Hematopoietic multipotent progenitor cell treated with erythropoietin and hydrocortisone succinate and interleukin-3 and kit ligand, for 4 days (in vitro differentiated cells): Measurements from ENCODE around the gene PIK3R5.
A peak's percentile ranks its signal among the peaks of the same experiment; 100 is the strongest.
"Not testable (repeated sequence)": the region's sequence is repeated elsewhere in the genome, so short reads cannot be mapped to it uniquely, and the experiment has no call there.

Experiments
- DNase-seq: peaks from one replicate; pipeline ENCODE4 v3.0.0-alpha.2; 2015

PIK3R5 gene

DNA sequence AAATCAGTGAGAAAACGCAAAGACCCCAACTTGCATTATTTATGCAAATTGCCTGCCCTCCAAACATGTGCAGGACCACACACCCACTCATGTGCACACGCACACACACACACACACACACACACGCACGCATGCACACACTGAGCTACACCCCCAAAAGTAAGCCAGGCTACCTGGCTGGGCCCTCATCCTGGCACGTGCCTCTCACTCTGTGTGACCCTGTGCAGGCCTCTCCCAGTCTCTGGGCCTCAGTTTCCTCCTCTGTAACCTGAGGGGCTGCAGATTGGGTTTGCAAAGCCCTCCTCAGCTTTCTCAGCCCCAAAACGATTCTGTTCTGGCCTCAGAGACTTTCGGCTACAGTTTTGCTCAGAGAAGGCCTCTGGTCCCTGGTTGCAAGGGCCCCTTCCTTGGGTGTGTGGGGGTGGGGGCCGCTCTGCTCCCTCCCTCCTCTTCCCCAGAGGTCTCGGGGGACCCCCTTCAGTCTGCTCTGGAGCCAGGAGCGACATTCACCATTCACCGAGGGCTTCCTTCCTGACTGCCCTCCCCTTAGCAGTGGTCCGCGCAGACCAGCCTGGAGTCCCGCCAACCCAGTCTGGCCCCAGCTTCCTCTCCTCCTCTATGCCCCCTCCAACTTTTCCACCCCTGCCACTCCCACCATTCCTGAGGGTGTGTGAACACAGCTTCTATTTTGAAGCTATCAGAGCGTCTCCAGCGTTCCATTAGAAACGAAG lies 92.6 kb downstream of the PIK3R5 start:
- no peak for DNase-seq

DNA sequence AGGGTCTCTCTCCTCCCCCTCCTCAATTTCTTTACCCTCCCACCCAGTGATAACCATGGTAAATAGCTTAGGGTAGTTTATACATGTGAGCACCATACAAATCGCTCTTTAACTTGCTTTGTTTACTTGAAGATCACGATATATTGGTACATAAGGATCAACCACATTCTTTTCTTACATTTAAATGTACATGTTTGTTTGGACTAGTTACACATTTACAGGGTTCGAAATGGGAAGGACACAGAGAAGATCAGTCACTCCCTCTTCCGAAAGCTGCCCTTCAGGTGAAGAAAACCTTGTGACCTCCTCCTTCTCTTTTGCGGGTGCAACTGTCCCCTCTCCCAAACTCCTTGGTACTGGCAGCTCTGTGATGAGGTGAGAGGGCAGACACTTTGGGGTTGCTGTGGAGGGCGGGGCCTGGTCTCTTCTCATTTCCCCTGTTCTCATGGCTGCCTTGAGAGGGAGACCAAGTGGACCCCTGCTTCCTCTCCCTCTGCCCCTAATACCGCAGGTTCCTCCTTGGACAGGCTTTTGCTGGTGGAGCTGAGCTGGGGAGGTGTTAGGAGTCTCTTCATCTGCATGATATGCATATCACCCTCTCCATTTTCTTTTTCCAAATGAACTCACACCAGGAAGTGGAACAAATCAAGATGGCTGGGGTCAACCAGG lies 93.3 kb downstream of the PIK3R5 start:
- DNase-seq = peak; percentile 72

DNA sequence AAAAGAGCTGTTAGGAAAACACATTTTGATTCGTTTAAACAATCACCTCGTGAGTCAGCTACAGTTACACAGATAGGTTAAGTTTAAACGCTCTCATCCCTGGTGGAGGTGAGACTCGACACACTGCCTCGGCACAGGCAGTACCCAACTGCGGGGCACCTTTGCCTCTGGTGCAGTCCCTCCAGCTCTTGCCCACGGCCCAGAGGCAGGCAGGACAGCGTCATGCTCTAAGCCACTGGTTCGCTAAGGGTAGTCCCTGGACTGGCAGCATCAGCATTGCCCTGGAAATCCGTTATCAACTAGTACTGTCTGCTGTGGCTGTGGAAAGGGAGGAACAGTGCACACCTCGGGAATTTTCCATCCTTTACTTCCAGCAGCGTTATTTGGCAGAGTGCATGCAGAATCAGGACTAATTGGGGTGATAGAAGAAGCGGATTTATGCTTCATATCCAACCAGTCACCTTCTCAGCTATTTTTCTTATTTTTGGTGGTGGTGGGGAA lies 94.4 kb downstream of the PIK3R5 start:
- no peak for DNase-seq

DNA sequence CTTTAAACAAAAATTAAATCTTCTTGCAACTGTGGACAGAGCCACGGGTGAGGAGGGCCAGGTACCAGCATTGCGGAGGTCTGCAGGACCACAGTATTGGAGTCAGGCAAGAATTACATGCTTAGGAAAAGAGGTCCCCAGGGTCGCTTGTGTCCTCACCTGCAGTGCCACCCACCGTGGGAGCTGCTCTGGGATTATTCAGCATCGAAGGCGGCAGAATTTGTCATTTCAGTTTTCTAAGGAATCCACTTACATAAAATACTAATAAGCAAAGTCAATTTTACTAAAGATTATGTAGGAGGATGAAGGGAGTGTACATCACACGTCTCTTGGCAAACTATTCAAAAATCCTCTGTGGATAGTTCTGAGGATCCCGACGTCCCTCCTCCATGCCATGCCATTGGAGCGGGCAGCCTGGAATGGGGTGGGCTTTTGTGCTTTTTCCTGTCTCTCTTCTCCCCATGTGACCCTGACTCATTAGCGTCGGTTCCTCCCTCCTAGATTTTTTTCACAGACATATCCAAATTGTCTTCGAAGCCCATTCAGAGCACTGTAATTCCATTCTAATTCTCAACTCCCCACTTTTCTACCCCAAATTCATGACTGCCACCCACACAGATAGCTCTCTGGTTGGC lies 95.0 kb downstream of the PIK3R5 start:
- DNase-seq = no peak

GRCh38 chr17:8869114-8869815 lies 96.2 kb downstream of the PIK3R5 start:
- DNase-seq = peak; percentile 64

- peak; percentile 31 for DNase-seq
Observed at GRCh38 chr17:8868529-8868951, 97.0 kb downstream of the PIK3R5 start.

GRCh38 chr17:8868092-8868491 lies 97.4 kb downstream of the PIK3R5 start:
- no peak for DNase-seq

GRCh38 chr17:8867361-8867981 lies 98.0 kb downstream of the PIK3R5 start, which contains the start of gene PIK3R6:
PIK3R6 (minus strand) TSS chr17:8867674; CDS start chr17:8849794, 17,880 bp downstream.
- peak; percentile 73 for DNase-seq

- no peak for DNase-seq
Observed at GRCh38 chr17:8865811-8866210, 99.7 kb downstream of the PIK3R5 start.

DNA sequence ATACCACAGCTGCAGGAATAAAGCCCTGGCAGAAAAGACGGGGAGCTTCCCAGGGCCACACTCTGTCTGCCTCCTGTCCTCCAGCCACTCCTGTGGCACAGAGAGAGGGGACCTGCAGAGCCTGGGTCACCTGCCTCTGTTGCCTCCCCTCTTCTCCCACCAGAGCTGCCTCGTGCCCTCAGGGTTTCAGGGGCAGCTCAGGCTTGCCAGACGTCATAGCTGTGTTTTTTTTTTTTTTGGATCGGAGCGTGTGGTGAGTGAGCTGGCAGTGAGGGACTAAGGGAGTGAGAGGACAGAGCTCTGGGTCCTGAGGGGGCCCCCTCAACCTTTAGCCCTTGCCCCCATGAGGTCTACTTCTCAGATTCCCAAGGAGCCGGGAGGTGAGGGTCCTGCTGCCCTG lies 100.1 kb downstream of the PIK3R5 start:
- DNase-seq = no peak

GRCh38 chr17:8862213-8863056 lies 103.1 kb downstream of the PIK3R5 start:
- no peak for DNase-seq

DNA sequence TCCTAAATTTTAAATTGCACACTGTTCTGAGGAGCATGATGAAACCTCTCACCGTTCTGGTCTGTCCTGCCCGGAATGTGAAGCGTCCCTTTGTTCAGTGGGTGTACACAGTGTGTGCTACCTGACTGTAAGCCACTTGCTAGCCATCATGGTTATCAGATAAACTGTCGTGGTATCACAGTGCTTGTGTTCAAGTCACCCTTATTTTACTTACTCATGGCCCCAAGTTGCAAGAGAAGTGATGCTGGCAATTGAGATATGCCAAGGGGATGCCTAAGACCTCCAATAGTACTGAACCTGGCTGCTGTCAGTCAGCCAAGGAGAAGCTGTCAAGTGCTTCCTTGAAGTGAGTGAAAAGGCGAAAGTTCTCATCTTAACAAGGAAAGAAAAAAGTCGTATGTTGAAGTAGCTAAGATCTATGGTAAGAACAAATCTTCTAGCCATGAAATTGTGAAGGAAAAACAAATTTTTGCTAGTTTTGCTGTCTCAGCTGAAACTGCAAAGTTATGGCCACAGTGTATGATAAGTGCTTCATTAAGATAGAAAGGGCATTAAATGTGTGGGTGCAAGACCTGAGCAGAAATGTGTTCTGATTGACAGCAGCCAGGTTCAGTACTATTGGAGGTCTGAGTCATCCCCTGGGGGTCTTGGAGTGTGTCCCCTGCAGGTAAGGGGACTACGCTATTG lies 103.9 kb downstream of the PIK3R5 start:
- peak; percentile 54 for DNase-seq

- no peak for DNase-seq
Observed at GRCh38 chr17:8859804-8860430, 105.6 kb downstream of the PIK3R5 start.

DNA sequence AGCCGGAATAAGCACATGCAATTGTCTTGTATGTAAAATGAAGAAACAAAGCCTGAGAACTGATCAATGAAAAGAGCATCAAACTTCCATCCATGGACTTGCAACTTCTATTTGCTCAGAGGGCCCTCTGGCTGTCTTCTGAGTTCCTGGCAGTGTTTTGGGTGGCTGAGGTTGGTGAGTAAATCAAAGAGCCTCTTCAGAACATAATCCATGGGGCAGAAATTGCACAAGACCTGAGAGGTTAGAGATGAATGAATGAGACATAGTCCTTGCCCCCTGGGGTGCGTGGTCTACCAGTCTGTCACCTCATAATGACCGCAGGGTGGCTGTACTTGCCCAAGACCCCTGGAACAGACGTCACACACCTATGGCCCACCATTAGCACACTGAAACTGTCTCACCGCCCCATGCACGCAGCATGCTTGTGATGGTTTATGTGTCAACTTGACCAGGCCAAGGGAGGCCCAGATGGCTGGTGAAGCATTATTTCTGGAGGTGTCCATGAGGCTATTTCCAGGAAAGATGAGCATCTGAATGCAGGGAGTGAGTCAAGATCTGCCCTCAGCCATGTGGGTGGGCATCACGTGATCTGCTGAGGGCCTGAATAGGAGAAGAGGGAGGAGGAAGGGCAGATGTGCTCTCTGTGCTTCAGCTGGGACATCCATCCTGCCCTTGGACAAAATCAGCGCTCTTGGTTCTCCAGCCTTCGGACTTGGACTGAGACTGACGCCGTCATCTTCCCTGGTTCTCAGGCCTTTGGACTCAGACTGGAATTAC lies 106.3 kb downstream of the PIK3R5 start:
- peak; percentile 68 for DNase-seq

DNA sequence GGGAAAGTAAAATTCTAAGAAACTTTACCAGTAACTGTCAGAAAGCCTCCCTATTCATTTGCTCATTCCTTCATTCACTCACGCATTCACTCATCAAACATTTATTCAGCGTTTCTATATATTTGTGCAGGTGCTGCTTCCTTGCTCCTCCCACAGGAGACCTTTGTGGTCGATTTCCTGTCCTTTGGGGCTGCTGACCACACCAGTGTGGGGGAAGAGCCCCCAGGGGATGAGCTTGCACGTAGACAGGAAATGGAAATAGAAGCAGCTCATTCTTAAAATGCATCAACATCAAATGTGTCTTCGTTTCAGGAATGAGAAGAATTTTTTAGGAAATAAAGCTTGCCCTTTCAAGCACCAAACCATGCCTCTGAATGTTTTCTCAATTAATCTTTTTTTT lies 107.6 kb downstream of the PIK3R5 start:
- peak; percentile 41 for DNase-seq

GRCh38 chr17:8856869-8857575 lies 108.5 kb downstream of the PIK3R5 start:
- DNase-seq = no peak

- DNase-seq = not testable (repeated sequence)
Observed at GRCh38 chr17:8856205-8856603, 109.3 kb downstream of the PIK3R5 start.

DNA sequence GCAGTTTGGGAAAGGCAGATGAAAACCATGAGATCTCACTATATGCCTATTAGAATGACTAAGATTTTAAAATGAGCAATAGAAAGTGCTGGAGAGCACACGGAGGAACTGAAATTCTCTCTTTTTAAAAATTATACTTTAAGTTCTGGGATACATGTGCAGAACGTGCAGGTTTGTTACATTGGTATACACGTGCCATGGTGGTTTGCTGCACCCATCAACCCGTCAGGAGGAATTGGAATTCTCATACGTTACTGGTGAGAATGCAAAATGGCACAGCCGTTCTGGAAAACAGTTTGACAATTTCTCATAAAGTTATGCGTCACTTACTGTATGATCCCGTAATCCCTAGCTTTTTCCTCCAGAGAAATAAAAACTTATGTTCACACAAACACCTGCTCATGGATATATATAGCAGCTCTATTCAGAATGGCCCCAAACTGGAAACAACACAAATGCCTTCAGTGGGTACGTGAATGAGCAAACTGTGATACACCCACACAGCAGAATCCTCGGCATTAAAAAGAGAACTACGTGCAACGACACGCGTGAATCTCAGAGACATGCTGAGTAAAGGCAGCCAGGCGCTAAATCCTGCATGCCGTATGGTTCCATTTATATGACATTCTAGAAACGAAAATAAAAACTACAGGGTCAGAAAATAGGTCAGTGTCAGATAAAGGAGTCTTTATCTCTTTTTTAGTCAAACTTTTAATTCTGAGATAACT lies 109.9 kb downstream of the PIK3R5 start:
- no peak for DNase-seq
